ENCODE data around the gene LELP1.

Gene LELP1

DNA sequence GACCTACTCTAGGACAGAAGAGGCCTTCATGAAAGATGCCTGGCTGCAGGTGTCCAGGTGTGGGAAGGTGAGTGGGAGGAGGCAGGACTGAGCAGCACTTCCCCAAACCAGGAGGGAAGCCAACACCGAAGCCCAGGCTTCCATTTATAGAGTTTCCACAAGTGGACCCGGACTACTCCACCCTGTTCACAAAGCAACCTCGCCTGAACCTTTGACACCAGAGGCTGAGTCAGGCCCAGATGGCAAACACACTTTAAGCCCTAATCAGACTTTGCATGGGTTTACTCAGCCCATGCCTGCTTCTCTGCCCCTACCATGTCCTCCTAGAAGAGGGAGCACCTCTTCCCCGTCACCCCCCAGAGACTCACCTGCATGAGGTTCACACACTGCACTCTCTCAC is 28.1 kb downstream of the LELP1 start:
- Histone ChIP-seq H3F3A (ENCODE audit: control insufficient read depth, insufficient read depth) (no peaks in the 10 kb centered on the region), H3K27me3 (ENCODE audit: control insufficient read depth, low read length) (peaks cover 13% of the 10 kb centered on the region), H3K9me3 (ENCODE audit: control insufficient read depth, insufficient read depth, low read length) (no peaks in the 10 kb centered on the region), H3K79me2 (ENCODE audit: control insufficient read depth, low read length) (no peaks in the 10 kb centered on the region), H3K36me3 (ENCODE audit: control insufficient read depth, low read length) (no peaks in the 10 kb centered on the region), H3K4me3 (ENCODE audit: low read length) (no peak overlapping the region), H3K4me2 (ENCODE audit: low read length) (no peak overlapping the region), H4K20me1 (ENCODE audit: control insufficient read depth, insufficient read depth, low read depth, low read length) (no peaks in the 10 kb centered on the region), H3K9me2 (replicated peaks; ENCODE audit: control insufficient read depth, low read length) (no peaks in the 10 kb centered on the region), H3K4me1 (ENCODE audit: control insufficient read depth, low read length) (no peaks in the 10 kb centered on the region), H3K27ac (ENCODE audit: low read depth, low read length) (no peak overlapping the region)
- TF ChIP-seq, protein P1, sequence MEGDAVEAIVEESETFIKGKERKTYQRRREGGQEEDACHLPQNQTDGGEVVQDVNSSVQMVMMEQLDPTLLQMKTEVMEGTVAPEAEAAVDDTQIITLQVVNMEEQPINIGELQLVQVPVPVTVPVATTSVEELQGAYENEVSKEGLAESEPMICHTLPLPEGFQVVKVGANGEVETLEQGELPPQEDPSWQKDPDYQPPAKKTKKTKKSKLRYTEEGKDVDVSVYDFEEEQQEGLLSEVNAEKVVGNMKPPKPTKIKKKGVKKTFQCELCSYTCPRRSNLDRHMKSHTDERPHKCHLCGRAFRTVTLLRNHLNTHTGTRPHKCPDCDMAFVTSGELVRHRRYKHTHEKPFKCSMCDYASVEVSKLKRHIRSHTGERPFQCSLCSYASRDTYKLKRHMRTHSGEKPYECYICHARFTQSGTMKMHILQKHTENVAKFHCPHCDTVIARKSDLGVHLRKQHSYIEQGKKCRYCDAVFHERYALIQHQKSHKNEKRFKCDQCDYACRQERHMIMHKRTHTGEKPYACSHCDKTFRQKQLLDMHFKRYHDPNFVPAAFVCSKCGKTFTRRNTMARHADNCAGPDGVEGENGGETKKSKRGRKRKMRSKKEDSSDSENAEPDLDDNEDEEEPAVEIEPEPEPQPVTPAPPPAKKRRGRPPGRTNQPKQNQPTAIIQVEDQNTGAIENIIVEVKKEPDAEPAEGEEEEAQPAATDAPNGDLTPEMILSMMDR (IDR thresholded peaks at IDR 0.05; ENCODE audit: low read depth, low read length, poor library complexity, severe bottlenecking) = no peak
- TF ChIP-seq EZH2phosphoT487 (IDR thresholded peaks at IDR 0.05; ENCODE audit: borderline replicate concordance, low read length) = no peak

DNA sequence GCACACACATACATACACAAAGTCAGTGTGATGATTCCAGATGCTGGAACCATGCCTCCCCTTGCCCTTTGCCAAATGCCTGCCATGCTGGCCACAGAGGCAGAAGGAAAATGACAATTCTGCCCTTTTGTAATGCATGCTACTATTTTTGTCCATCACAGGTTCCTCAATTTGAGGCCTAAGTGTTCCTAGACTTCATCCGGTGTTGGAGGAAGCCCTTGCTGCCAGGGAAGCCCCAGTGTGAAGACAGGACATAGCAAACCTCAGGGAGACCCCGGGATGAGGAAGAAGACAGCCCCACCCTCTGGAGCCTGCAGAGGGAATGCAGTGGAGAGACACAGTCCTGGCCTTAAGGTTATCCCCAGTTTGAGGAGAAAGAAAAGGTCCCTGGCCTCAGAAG is 28.6 kb downstream of the LELP1 start:
- TF ChIP-seq, protein P1 (IDR thresholded peaks at IDR 0.05; ENCODE audit: low read depth, low read length, poor library complexity, severe bottlenecking) = no peak
- Histone ChIP-seq H3K9me2 (replicated peaks; ENCODE audit: control insufficient read depth, low read length) (no peaks in the 10 kb centered on the region), H3K27ac (ENCODE audit: low read depth, low read length) (no peak overlapping the region), H3K36me3 (ENCODE audit: control insufficient read depth, low read length) (no peaks in the 10 kb centered on the region), H3K27me3 (ENCODE audit: control insufficient read depth, low read length) (peaks cover 13% of the 10 kb centered on the region), H3K4me1 (ENCODE audit: control insufficient read depth, low read length) (no peaks in the 10 kb centered on the region), H3K4me3 (ENCODE audit: low read length) (no peak overlapping the region), H4K20me1 (ENCODE audit: control insufficient read depth, insufficient read depth, low read depth, low read length) (no peaks in the 10 kb centered on the region), H3K4me2 (ENCODE audit: low read length) (no peak overlapping the region), H3K79me2 (ENCODE audit: control insufficient read depth, low read length) (no peaks in the 10 kb centered on the region), H3K9me3 (ENCODE audit: control insufficient read depth, insufficient read depth, low read length) (no peaks in the 10 kb centered on the region), H3F3A (ENCODE audit: control insufficient read depth, insufficient read depth) (no peaks in the 10 kb centered on the region)

DNA sequence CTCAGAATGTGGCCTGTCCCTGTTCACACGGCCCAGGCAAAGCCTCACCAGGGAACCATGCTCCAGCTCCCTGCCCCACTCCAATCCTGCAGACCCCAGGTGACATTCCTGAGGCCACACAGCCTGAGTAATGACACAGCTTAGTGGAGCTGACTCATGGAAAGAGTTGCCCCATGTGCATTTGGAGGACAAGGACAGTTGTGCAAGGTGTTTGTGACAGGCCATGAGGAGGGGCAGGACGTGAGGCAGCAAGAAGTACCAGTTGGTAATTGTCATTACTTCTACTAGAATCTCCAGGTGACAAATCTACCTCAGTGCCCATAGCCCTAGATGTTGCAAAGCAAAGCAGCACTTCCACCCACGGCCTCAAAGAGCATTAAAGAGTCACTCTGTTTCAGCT is 29.3 kb downstream of the LELP1 start:
- Histone ChIP-seq H3K4me2 (ENCODE audit: low read length) (no peak overlapping the region), H3K79me2 (ENCODE audit: control insufficient read depth, low read length) (no peaks in the 10 kb centered on the region), H3K9me3 (ENCODE audit: control insufficient read depth, insufficient read depth, low read length) (no peaks in the 10 kb centered on the region), H3K36me3 (ENCODE audit: control insufficient read depth, low read length) (no peaks in the 10 kb centered on the region), H3K4me1 (ENCODE audit: control insufficient read depth, low read length) (no peaks in the 10 kb centered on the region), H3F3A (ENCODE audit: control insufficient read depth, insufficient read depth) (no peaks in the 10 kb centered on the region), H4K20me1 (ENCODE audit: control insufficient read depth, insufficient read depth, low read depth, low read length) (no peaks in the 10 kb centered on the region), H3K27ac (ENCODE audit: low read depth, low read length) (no peak overlapping the region), H3K27me3 (ENCODE audit: control insufficient read depth, low read length) (peaks cover 13% of the 10 kb centered on the region), H3K9me2 (replicated peaks; ENCODE audit: control insufficient read depth, low read length) (no peaks in the 10 kb centered on the region), H3K4me3 (ENCODE audit: low read length) (no peak overlapping the region)
- TF ChIP-seq EZH2phosphoT487 (IDR thresholded peaks at IDR 0.05; ENCODE audit: borderline replicate concordance, low read length) = no peak
- TF ChIP-seq, protein P1 (IDR thresholded peaks at IDR 0.05; ENCODE audit: low read depth, low read length, poor library complexity, severe bottlenecking) = no peak

DNA sequence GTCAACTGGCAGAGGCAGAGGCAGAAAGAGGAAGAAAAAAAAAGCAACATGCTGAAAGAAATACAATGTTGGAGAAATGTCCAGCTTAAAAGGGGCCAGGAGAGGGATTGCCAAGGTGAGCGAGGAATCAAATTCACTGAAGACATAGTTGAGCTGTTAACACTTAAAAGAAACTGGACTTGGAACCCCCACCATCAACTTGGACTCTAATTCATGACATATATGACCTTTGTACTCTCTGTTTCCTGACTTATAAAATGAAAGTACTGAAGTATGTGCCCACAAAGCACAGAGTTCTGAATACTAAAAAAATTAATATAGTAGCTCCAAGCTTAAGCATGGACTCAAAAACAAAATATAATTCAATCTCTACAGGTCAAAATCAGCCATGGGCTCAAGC is 30.2 kb downstream of the LELP1 start:
- TF ChIP-seq EZH2phosphoT487 (IDR thresholded peaks at IDR 0.05; ENCODE audit: borderline replicate concordance, low read length) = no peak
- TF ChIP-seq, protein P1 (IDR thresholded peaks at IDR 0.05; ENCODE audit: low read depth, low read length, poor library complexity, severe bottlenecking) = no peak
- no peaks in the 10 kb centered on the region for H3K9me2 ChIP-seq (replicated peaks; ENCODE audit: control insufficient read depth, low read length)
- H3F3A ChIP-seq (ENCODE audit: control insufficient read depth, insufficient read depth) = no peaks in the 10 kb centered on the region
- no peaks in the 10 kb centered on the region for H4K20me1 ChIP-seq (ENCODE audit: control insufficient read depth, insufficient read depth, low read depth, low read length)
- H3K9me3 ChIP-seq (ENCODE audit: control insufficient read depth, insufficient read depth, low read length) = no peaks in the 10 kb centered on the region
- H3K4me2 ChIP-seq (ENCODE audit: low read length) = no peak overlapping the region
- H3K79me2 ChIP-seq (ENCODE audit: control insufficient read depth, low read length) = no peaks in the 10 kb centered on the region
- H3K36me3 ChIP-seq (ENCODE audit: control insufficient read depth, low read length) = no peaks in the 10 kb centered on the region
- no peak overlapping the region for H3K4me3 ChIP-seq (ENCODE audit: low read length)
- peaks cover 6% of the 10 kb centered on the region for H3K27me3 ChIP-seq (ENCODE audit: control insufficient read depth, low read length)
- no peak overlapping the region for H3K27ac ChIP-seq (ENCODE audit: low read depth, low read length)
- H3K4me1 ChIP-seq (ENCODE audit: control insufficient read depth, low read length) = no peaks in the 10 kb centered on the region

Measured in DOHH2 (cell line).